HG03565 (cell line): ENCODE data around the gene MUC5AC.

Source experiments
- ATAC-seq: cut with Tn5 transposase; IDR thresholded peaks from one replicate; pipeline ENCODE4 v1.9.1; 2021; ENCODE audit warnings: mild to moderate bottlenecking, moderate library complexity; ENCODE audit not compliant: unreplicated experiment

Gene MUC5AC

DNA sequence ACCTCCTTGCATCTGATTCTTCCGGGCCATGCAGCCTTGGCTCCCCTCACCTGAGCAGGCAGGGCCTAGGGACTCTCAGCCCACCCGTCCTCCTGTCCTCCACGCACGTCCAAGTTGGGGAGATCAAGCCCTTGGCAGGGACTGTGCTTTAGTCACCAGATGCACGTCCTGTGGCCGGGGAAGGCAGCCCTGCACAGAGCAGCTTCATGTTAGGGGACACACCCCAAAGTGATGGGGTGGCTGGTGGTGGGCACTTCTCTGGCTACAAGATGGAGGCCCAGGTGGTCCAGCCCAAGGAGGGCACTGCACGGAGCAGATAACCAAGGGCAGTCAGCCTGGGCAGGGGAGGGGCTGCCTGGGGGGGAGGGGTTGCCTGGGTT is 66.3 kb downstream of the MUC5AC start:
- ATAC-seq = no peak

DNA sequence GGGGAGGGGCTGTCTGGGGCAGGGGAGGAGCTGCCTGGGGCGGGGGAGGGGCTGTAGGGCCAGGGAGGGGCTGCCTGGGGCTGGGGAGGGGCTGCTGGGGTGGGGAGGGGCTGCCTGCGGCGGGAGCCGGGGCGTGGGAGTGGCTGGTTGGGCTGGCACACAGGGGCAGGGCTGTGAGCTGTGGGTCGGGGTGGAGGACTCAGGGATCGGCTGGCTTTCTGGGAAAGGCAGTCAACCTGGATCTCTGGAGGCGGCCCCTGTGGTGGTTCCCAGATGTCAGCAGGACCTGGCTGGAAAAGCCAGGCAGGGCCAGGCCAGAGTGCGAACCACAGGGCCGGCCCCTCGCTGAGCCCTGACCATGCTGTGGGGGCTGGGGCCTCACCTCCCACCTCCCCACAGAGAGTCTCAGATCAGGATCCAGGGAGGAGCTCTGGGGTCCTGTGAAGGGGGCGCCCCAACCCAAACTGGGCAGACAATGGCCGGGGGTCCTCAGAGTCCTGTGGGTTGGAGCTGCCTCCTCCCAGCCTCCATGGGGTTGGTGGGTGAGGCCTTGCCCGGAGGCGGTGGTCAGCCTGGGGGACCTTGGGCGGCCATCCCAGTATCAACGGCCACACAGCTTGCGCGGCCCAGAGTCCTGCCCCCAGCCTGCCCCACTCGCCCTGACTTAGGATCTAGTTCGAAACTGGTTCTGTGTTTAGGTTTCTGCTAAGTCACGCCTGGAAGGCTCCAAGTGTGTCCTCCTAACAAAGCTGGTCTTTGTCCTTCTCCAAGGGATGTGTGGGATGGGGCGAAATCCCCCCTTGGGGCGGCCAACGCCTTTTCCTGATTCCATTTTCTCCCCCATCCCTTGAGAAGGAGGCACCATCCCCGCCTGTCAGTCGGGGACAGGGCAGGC is 67.0 kb downstream of the MUC5AC start:
- no peak for ATAC-seq

DNA sequence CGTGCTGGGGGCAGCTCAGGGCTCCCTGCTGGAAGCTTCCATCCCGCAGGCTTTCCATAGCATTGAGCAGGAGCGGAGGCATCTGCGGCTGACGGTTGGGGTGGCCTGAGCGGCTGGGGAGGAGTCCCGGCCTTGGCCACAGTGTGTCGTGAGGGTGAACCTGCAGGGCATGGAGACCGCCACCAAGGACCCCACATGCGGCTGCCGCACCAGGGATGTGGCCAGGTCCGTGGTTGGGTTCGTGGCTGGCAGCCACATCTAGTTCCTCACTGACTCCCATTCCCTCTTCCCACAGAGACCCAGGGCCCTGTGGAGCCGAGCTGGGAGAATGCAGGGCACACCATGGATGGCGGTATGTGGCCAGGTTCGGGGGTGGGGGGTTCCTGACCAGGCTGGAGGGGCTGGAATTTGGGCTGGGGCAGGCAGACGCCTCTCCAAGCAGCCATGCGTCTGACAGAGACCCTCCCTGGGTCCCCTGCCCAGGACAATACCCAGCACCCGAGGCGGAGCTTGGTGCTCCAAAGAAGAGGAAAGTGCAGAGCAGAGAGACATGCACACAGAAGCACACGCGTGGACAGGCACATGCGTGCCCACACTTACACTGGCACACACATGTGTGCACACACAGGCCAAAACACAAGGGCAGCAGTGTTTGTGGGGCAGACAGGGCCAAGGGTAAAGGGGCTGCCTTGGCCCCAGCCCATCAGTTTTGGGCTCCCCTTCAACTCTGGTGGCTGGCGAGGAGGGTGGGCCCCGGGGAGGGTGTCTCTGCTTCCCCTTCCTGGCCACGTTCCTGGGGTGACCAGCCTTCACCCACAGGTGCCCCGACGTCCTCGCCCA is 67.9 kb downstream of the MUC5AC start:
- ATAC-seq = no peak

DNA sequence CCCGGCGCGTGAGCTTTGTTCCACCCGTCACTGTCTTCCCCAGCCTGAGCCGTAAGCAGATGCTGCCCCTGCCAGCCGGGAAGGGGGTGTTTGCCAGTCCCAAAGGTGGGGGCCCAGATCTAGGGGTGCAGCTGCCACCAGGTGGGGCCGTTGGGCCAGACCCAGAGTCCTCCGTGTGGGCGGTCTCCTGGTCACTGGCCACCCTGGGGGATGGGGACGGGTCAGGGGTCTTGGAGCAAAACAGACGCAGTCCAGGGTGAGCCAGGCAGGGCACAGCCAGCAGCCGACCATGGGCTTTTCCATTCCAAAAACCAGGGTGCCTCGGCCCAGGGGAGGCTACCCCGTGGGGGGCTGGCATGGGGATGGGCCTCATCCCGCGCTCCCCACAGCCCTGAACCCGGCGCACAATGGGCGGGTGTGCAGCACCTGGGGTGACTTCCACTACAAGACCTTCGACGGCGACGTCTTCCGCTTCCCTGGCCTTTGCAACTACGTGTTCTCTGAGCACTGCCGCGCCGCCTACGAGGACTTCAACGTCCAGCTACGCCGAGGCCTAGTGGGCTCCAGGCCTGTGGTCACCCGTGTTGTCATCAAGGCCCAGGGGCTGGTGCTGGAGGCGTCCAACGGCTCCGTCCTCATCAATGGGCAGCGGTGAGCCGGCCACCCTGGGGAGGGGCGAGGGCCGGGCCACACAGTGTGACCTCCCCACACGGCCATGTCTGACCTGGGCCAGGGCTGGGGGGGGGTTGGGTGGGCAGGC is 68.7 kb downstream of the MUC5AC start:
- no peak for ATAC-seq

DNA sequence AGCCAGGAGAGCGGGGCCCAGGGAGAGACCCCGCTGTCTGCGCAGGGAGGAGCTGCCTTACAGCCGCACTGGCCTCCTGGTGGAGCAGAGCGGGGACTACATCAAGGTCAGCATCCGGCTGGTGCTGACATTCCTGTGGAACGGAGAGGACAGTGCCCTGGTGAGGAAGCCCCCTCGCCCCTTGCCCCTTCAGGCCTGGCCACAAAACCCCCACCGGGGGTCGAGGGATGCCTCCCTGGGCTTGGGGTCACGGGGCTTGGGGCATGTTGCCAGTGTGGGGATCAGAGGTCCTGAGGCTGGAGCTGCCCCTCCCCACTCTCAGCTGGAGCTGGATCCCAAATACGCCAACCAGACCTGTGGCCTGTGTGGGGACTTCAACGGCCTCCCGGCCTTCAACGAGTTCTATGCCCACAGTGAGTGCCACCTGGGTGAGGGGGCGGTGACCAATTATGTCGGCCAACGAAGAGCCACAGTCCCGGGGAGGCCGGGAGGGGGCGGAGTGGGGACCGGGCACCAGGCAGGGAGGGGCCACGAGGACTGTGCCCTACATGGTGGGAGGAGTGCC is 69.3 kb downstream of the MUC5AC start:
- no peak for ATAC-seq

DNA sequence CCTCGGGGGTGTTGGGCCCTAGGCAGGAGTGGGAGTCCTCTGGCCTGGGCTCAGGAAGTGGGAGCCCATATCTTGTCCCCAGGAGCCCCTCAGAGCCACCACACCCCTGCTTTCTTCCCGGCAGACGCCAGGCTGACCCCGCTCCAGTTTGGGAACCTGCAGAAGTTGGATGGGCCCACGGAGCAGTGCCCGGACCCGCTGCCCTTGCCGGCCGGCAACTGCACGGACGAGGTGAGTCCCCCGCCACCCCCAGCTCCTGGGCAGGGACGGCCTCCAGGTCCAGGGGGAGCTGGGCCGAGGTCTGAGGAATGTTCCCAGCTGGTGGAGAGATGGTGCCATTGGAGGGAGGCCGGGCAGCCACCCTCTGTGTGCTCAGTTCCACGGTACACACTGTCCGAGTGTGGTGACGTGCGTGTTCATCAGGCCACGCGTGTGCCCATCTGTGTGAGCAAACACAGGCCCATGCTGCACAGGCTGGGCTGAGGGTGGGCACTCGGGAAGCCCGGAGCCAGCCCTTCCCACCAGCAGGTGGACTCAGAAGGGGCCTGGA is 69.9 kb downstream of the MUC5AC start:
- ATAC-seq = no peak

DNA sequence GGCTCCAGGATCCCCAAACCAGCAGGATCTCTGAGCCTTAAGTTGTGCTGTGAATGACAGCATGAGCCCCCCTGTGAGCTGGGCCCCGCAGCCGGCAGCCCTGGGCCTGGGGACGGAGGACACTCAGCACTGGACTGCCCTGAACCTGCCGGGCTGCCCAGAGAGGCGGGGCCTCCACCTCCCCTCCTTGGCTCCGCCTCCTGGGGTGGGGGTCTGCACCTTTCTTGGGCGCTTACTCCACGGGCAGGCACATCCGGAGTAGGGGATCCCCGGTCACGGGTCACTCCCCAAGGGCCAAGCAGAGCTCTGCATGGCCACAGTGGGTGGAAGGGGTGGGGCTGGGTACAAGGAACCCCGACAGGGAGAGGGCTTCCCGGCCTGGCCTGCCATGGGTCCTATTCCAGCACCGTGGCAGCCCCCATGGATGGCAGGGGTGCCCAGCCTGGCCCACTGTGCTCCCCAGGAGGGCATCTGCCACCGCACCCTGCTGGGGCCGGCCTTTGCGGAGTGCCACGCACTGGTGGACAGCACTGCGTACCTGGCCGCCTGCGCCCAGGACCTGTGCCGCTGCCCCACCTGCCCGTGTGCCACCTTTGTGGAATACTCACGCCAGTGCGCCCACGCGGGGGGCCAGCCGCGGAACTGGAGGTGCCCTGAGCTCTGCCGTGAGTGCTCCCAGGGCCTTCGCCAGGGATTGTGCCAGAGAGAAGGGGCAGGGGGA is 70.5 kb downstream of the MUC5AC start:
- no peak for ATAC-seq

DNA sequence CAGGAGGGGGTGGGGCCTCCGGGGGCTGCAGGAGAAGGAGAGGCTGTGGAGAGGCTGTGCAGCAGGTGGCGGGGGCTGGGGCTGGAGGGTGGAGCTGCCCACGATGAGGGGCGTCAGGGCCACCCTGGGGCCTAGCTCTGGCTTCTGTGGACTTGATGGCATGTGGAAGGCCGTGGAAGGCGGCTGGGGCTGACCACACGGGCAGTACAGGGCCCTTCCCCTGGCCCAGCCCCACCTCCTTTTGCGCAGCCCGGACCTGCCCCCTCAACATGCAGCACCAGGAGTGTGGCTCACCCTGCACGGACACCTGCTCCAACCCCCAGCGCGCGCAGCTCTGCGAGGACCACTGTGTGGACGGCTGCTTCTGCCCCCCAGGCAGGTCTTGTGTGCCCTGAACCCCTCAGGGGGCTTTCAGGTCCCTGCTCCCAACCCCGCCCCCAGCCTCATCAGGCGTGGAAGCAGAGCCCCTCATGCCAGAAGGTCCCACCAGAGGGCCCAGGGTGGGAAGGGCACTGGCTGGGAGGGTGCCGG is 71.2 kb downstream of the MUC5AC start:
- no peak for ATAC-seq

DNA sequence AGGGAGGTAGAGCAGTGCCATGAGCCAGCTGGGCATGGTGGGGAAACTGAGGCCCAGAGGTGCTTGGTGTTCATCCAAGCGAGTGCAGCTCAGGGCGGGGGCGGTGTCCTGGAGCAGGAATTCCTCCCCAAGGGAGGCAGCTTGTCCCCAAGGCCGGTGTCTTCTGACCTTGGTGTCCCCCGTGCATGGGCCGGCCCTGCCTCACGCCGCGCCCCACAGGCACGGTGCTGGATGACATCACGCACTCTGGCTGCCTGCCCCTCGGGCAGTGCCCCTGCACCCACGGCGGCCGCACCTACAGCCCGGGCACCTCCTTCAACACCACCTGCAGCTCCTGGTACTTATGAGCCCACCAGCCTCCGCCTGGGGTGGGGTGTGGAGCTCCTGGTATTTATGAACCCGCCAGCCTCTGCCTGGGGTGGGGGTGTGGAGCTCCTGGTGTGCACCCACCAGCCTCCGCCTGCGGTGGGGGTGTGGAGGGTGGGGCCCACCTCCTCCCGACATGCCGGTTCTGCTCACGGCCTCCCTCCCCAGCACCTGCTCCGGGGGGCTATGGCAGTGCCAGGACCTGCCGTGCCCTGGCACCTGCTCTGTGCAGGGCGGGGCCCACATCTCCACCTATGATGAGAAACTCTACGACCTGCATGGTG is 71.8 kb downstream of the MUC5AC start:
- no peak for ATAC-seq

DNA sequence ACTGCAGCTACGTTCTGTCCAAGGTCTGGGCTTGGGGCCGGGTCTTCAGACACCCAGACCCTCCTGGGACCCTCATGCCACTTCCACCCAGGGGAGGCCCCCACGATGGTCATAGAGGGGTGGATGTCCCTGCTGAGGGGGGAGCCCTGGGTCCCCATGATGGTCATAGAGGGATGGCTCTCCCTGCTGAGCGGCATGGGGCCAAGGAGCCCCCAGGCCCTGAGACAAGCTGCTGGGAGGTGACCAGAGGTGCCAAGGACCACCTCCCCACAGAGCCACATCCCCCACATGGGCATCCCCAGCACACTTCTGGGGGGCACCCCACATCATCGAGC is 72.3 kb downstream of the MUC5AC start:
- no peak for ATAC-seq

DNA sequence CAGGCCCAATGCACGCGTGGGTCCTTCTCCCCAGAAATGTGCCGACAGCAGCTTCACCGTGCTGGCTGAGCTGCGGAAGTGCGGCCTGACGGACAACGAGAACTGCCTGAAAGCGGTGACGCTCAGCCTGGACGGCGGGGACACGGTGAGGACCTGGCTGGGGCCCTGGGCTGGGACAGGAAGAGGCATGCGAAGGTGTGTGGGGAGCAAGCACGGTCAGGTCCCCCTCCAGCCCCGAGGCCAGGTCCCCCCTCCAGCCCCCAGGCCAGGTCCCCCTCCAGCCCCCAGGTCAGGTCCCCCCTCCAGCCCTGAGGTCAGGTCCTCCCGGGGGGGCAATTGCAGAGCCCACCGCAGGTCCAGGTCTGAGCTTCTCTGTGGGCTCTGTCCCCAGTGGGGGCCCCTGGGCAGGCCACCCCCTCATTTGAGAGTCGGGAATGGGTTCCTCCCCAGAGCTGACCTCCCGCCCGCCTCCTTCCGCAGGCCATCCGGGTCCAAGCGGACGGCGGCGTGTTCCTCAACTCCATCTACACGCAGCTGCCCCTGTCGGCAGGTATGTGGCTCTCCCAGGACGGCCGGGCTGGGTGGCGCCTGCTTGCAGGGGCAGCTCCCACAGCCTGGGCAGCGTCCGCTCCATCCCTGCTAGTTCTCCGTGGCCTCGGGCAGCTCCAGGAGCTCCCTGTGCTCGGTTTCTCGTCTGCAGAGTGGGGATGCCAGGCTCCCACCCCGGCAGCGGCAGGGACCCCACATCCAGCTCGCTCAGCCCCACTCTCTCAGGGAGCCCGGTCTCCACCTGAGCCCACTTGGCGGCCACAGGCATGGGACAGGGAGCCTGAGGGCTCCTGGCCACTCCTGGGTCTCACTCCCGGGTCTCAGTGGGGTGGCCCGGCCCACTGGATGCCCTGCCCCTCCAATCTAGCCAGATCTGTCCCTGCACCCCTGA is 73.0 kb downstream of the MUC5AC start:
- no peak for ATAC-seq

DNA sequence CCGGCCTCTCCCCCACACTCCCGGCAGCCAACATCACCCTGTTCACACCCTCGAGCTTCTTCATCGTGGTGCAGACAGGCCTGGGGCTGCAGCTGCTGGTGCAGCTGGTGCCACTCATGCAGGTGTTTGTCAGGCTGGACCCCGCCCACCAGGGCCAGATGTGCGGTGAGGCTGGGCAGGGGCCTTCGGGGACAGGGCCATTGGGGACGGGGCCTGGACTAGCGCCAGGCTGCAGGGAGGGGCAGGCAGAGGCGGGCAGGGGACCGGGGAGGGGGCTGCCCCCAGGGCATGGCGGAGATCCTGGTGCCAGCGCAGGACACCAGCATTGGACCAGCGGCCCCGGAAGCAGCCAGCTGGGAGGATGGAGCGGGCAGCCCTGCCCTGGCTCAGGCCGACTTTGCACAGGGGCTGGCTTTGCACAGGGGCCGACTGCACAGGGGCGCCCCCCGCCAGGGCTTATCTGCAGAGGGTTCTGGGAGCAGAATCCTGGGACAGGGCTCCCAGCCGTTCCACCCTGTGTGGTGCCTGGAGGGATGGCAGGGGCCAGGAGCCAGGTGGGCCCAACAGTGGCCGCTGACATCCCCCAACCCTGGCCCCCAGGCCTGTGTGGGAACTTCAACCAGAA is 73.8 kb downstream of the MUC5AC start:
- no peak for ATAC-seq

DNA sequence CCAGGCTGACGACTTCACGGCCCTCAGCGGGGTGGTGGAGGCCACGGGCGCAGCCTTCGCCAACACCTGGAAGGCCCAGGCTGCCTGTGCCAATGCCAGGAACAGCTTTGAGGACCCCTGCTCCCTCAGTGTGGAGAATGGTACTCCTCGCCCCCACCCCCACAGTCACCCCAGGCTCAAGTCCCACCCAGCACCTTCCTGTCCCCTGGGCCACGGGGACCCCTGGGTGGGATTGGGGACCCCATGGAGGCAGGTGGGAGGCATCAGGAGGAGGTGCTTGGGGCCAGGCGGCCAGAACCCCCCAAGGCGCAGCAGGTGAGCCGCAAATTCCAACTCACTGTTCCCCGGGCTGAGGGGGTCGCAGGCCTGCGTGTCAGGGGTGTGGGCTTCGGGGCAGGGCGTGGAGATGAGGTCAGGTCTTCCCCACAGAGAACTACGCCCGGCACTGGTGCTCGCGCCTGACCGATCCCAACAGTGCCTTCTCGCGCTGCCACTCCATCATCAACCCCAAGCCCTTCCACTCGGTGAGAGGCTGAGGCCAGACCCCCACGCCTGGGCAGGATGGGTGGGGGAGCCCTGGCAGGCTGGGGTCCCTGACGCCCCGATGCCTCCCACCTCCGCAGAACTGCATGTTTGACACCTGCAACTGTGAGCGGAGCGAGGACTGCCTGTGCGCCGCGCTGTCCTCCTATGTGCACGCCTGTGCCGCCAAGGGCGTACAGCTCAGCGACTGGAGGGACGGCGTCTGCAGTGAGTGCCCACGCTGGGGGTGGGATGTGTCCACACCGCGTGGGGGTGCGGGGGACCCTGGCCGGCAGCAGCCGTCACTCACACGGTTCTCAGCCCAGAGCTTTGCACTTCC is 74.5 kb downstream of the MUC5AC start:
- ATAC-seq = no peak

DNA sequence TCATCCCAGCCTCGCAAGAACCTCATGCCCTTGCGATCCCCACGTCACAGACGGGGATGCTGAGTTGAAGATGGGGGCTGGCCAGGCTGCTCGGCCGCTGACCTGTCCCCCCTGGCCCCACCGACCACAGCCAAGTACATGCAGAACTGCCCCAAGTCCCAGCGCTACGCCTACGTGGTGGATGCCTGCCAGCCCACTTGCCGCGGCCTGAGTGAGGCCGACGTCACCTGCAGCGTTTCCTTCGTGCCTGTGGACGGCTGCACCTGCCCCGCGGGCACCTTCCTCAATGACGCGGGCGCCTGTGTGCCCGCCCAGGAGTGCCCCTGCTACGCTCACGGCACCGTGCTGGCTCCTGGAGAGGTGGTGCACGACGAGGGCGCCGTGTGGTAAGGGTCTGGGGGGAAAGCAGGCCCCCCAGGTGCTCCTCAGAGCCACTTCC is 75.1 kb downstream of the MUC5AC start:
- ATAC-seq = no peak

DNA sequence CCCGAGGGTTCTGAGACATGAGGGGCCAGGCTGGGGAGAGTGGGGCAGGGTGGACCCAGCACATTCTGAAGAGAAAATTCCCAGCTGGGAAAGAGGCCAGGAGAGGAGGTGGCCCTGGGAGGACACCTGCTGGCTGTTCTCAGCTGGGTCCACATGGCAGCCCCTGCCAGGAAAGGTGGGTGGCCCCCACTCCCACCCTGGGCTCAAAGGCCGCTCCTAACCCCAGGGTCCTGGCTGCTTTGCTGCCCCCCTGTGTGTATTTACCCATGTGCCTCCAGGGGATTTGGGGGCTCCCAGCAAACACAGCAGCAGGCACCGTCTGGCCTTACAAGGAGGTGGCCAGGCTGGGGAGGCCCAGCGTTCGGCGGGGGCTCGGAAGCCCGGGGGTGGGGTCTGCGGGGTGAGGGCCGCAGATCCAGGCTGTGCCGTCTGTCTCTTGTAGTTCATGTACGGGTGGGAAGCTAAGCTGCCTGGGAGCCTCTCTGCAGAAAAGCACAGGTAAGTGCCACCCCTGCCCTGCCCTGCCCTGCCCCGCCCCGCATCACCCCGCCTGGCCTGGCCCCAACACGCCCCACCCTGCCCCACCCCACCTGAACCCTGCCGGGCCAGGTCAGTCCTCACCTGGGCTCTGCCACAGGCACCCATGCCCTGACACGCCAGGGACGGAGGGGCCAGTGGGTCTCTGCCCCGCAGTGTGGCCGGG is 75.7 kb downstream of the MUC5AC start:
- no peak for ATAC-seq

DNA sequence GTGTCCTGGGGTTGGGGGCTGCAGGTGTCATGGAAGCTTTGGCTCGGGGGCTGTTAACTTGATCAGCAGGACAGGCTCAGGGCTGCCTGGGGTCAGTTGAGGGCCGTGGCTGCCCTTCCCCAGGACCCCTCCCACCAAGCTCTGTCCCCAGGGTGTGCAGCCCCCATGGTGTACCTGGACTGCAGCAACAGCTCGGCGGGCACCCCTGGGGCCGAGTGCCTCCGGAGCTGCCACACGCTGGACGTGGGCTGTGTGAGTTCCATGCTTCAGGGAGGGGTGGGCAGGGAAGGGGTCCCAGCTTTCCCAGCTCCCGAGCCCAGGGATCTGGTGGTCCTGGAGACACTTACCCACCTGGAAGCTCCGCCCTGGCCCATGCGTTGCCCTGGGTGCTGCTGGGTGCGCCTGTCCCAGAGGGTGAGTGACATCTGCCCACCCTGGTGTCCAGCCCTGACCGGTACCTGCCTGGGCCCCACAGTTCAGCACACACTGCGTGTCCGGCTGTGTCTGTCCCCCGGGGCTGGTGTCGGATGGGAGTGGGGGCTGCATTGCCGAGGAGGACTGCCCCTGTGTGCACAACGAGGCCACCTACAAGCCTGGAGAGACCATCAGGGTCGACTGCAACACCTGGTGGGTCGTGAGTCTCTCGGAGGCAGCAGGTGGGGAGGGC is 76.4 kb downstream of the MUC5AC start:
- no peak for ATAC-seq
